Measurements from ENCODE around the gene KPNA1. TPM values are rescaled to one million over a fixed set of nuclear protein-coding genes. Genes with fewer than 3 reads are reported as not detected.

KPNA1 gene
- total RNA-seq, 1 donor from 2014 or later = 86.8 TPM

DNA sequence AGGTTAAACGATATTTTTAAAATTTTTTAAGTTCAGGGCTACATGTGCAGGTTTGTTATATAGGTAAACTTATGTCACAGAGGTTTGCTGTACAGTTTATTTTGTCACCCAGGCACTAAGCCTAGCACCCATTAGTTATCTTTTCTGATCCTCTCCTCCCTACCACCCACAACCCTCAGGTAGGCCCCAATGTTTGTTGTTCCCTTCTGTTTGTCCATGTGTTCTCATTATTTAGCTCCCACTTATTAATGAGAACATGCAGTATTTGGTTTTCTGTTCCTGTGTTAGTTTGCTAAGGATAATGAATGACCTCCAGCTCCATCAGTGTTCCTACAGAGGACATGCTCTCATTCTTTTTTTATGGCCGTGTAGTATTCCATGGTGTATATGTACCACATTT lies 115.8 kb downstream of the KPNA1 start:
- no peak overlapping the region for H3K27ac Mint-ChIP-seq (ENCODE audit: unreplicated experiment)
- TF ChIP-seq, protein P1, sequence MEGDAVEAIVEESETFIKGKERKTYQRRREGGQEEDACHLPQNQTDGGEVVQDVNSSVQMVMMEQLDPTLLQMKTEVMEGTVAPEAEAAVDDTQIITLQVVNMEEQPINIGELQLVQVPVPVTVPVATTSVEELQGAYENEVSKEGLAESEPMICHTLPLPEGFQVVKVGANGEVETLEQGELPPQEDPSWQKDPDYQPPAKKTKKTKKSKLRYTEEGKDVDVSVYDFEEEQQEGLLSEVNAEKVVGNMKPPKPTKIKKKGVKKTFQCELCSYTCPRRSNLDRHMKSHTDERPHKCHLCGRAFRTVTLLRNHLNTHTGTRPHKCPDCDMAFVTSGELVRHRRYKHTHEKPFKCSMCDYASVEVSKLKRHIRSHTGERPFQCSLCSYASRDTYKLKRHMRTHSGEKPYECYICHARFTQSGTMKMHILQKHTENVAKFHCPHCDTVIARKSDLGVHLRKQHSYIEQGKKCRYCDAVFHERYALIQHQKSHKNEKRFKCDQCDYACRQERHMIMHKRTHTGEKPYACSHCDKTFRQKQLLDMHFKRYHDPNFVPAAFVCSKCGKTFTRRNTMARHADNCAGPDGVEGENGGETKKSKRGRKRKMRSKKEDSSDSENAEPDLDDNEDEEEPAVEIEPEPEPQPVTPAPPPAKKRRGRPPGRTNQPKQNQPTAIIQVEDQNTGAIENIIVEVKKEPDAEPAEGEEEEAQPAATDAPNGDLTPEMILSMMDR (conservative IDR thresholded peaks at IDR 0.05) = no peak
- H3K4me3 Mint-ChIP-seq = no peak overlapping the region
- H3K4me1 Mint-ChIP-seq = no peaks in the 10 kb centered on the region
- DNase-seq (ENCODE audit: low read depth, low spot score) = no peak
- no peaks in the 10 kb centered on the region for H3K36me3 Mint-ChIP-seq (ENCODE audit: low read depth)
- no peaks in the 10 kb centered on the region for H3K9me3 Mint-ChIP-seq
- H3K27me3 Mint-ChIP-seq (ENCODE audit: low read depth) = no peaks in the 10 kb centered on the region

- H3K27me3 Mint-ChIP-seq (ENCODE audit: low read depth) = no peaks in the 10 kb centered on the region
- TF ChIP-seq, protein P1 (conservative IDR thresholded peaks at IDR 0.05) = no peak
- DNase-seq (ENCODE audit: low read depth, low spot score) = no peak
- no peak overlapping the region for H3K4me3 Mint-ChIP-seq
- H3K4me1 Mint-ChIP-seq = peaks cover 3% of the 10 kb centered on the region
- no peaks in the 10 kb centered on the region for H3K9me3 Mint-ChIP-seq
- no peaks in the 10 kb centered on the region for H3K36me3 Mint-ChIP-seq (ENCODE audit: low read depth)
- H3K27ac Mint-ChIP-seq (ENCODE audit: unreplicated experiment) = no peak overlapping the region
These were observed 117.5 kb downstream of the KPNA1 start for GRCh38 chr3:122397201-122397600.

GRCh38 chr3:122396511-122396910 lies 118.2 kb downstream of the KPNA1 start:
- TF ChIP-seq, protein P1 (conservative IDR thresholded peaks at IDR 0.05) = no peak
- Mint-ChIP-seq H3K36me3 (ENCODE audit: low read depth) (no peaks in the 10 kb centered on the region), H3K27me3 (ENCODE audit: low read depth) (no peaks in the 10 kb centered on the region), H3K9me3 (no peaks in the 10 kb centered on the region), H3K4me1 (peaks cover 3% of the 10 kb centered on the region), H3K4me3 (no peak overlapping the region), H3K27ac (ENCODE audit: unreplicated experiment) (no peak overlapping the region)
- DNase-seq (ENCODE audit: low read depth, low spot score) = no peak

DNA sequence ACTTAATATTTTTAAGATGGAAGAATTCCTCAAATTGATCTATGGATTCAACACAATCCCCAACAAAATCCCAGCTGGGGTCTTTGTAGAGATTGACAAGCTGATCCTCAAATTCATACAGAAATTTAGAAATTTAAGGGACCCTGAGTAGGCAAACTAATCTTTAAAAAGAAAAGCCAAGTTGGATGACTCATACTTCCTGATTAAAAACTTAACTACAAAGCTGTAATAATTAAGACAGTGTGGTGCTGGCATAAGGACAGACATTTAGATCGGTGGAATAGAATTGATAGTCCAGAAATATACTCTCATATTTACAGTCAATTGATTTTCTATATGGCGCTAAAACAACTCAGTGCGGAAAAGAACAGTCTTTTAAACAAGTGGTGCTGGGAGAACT lies 119.2 kb downstream of the KPNA1 start:
- Mint-ChIP-seq H3K27me3 (ENCODE audit: low read depth) (no peaks in the 10 kb centered on the region), H3K9me3 (no peaks in the 10 kb centered on the region), H3K4me1 (peaks cover 3% of the 10 kb centered on the region), H3K27ac (ENCODE audit: unreplicated experiment) (no peak overlapping the region), H3K4me3 (no peak overlapping the region), H3K36me3 (ENCODE audit: low read depth) (no peaks in the 10 kb centered on the region)
- TF ChIP-seq, protein P1 (conservative IDR thresholded peaks at IDR 0.05) = no peak
- DNase-seq (ENCODE audit: low read depth, low spot score) = no peak

- Mint-ChIP-seq H3K4me1 (peaks cover 3% of the 10 kb centered on the region), H3K36me3 (ENCODE audit: low read depth) (no peaks in the 10 kb centered on the region), H3K27me3 (ENCODE audit: low read depth) (no peaks in the 10 kb centered on the region), H3K9me3 (no peaks in the 10 kb centered on the region), H3K4me3 (no peak overlapping the region), H3K27ac (ENCODE audit: unreplicated experiment) (no peak overlapping the region)
- no peak for DNase-seq (ENCODE audit: low read depth, low spot score)
- TF ChIP-seq, protein P1 (conservative IDR thresholded peaks at IDR 0.05) = no peak
These were observed 120.6 kb downstream of the KPNA1 start for GRCh38 chr3:122394173-122394572.

Measured in neural crest cell (in vitro differentiated cells).